H1 (cell line): Measurements from ENCODE around the gene RERE. TPM values are rescaled to one million over a fixed set of nuclear protein-coding genes. Genes with fewer than 3 reads are reported as not detected.

Source experiments
- FOSL1 ChIP-seq: IDR thresholded peaks from 2 replicates; pipeline ENCODE4 v1.6.1; 2011; ENCODE audit warnings: mild to moderate bottlenecking, low read depth, low read length, moderate library complexity; ENCODE audit not compliant: insufficient read depth
- JUN ChIP-seq: IDR thresholded peaks from 2 replicates; pipeline ENCODE4 v1.6.1; 2011; ENCODE audit warnings: low read depth, mild to moderate bottlenecking, improper control_type of control experiment, low read length
- POU5F1 ChIP-seq: IDR thresholded peaks from 2 replicates; pipeline ENCODE4 v1.6.1; 2011; ENCODE audit warnings: low read depth, mild to moderate bottlenecking, low read length, moderate library complexity
- SAP30 ChIP-seq: fragments of 300-600 bp; sonication (generic); IDR thresholded peaks from 2 replicates; pipeline ENCODE4 v1.7.1; 2012; ENCODE audit warnings: low read length, moderate library complexity, mild to moderate bottlenecking, inconsistent platforms; ENCODE audit not compliant: insufficient read depth, insufficient replicate concordance
- SIN3A ChIP-seq, 2 experiments: IDR thresholded peaks in 1 of 2; conservative IDR thresholded peaks in 1 of 2; 2 replicates each; pipeline ENCODE4 v1.6.1; 2011 to 2012; ENCODE audit warnings: low read length in 2 of 2, improper control_type of control experiment in 1 of 2, low read depth in 1 of 2, mild to moderate bottlenecking in 1 of 2
- SIX5 ChIP-seq: IDR thresholded peaks from 2 replicates; pipeline ENCODE4 v1.6.1; 2011; ENCODE audit warnings: mild to moderate bottlenecking, low read depth, low read length
- SP2 ChIP-seq: IDR thresholded peaks from 2 replicates; pipeline ENCODE4 v1.6.1; 2012; ENCODE audit warnings: mild to moderate bottlenecking, low read length, inconsistent platforms
- SP4 ChIP-seq: IDR thresholded peaks from 2 replicates; pipeline ENCODE4 v1.6.1; 2012; ENCODE audit warnings: low read length, inconsistent platforms
- ZNF274 ChIP-seq: IDR thresholded peaks from 2 replicates; pipeline ENCODE4 v1.7.0; 2012; ENCODE audit warnings: low read length, borderline replicate concordance; ENCODE audit errors: extremely low read depth
- polyA plus RNA-seq, 7 experiments: library from polyadenylated mRNA; depleted of rRNA in 3 of 7; stranded (reverse) in 5 of 7; unstranded in 2 of 7; fragments of >200 nt in 5 of 7; fragments of 200-250 nt in 2 of 7; gene quantifications; 1 replicate in 5 of 7; 2 replicates in 1 of 7; 4 replicates in 1 of 7; pipeline versions ENCODE4 v1.2.1 to v1.2.3, GENCODE V29; 2011 to 2013; ENCODE audit warnings: missing spikeins in 2 of 7, mixed read lengths in 2 of 7
- total RNA-seq: library from RNA; stranded (reverse); fragmentation: NEBNext Ultra II Directional; extraction: Animal tissue kit (Norgen Biotek cat#: 25700); gene quantifications from 2 replicates; pipeline ENCODE4 v1.2.1, GENCODE V29; 2021
- TF ChIP-seq, protein P1 (sequence below): IDR thresholded peaks from 2 replicates; pipeline ENCODE4 v1.6.1; 2011; ENCODE audit warnings: low read length, improper control_type of control experiment
- TF ChIP-seq, protein P2 (sequence below), 3 experiments: IDR thresholded peaks; 1 replicate in 2 of 3; 2 replicates in 1 of 3; pipeline versions ENCODE4 v1.5.1 to v1.6.1; 2011; ENCODE audit warnings: low read length in 3 of 3, mild to moderate bottlenecking in 3 of 3, inconsistent platforms in 2 of 3, low read depth in 1 of 3, moderate library complexity in 1 of 3; ENCODE audit not compliant: insufficient read depth in 1 of 3; ENCODE audit errors: control extremely low read depth in 1 of 3
- TF ChIP-seq, protein P3 (sequence below): IDR thresholded peaks from 2 replicates; pipeline ENCODE4 v1.6.1; 2012; ENCODE audit warnings: inconsistent platforms

Gene RERE
- total and polyA plus RNA-seq, 2 of the 8 experiments (the other 6 are each of a cell fraction or from before 2014, with no cell fraction given), result 15.3 to 142 TPM

GRCh38 chr1:8858888-8859706 lies 41.7 kb upstream of the RERE start (continued):
- TF ChIP-seq SAP30 (no peak), JUN (no peak), SP4 (no peak), FOSL1 (no peak), SP2 (no peak), POU5F1 (no peak), ZNF274 (no peak), SIN3A (conservative IDR thresholded peaks at IDR 0.05 in 1 of 2, IDR thresholded peaks at IDR 0.05 in 1 of 2; ENCODE audit: low read depth in 1 of 2, low read length in 2 of 2) (no peak), SIX5 (no peak)
- TF ChIP-seq, protein P1, sequence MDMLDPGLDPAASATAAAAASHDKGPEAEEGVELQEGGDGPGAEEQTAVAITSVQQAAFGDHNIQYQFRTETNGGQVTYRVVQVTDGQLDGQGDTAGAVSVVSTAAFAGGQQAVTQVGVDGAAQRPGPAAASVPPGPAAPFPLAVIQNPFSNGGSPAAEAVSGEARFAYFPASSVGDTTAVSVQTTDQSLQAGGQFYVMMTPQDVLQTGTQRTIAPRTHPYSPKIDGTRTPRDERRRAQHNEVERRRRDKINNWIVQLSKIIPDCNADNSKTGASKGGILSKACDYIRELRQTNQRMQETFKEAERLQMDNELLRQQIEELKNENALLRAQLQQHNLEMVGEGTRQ, result no peak
- TF ChIP-seq, protein P2, sequence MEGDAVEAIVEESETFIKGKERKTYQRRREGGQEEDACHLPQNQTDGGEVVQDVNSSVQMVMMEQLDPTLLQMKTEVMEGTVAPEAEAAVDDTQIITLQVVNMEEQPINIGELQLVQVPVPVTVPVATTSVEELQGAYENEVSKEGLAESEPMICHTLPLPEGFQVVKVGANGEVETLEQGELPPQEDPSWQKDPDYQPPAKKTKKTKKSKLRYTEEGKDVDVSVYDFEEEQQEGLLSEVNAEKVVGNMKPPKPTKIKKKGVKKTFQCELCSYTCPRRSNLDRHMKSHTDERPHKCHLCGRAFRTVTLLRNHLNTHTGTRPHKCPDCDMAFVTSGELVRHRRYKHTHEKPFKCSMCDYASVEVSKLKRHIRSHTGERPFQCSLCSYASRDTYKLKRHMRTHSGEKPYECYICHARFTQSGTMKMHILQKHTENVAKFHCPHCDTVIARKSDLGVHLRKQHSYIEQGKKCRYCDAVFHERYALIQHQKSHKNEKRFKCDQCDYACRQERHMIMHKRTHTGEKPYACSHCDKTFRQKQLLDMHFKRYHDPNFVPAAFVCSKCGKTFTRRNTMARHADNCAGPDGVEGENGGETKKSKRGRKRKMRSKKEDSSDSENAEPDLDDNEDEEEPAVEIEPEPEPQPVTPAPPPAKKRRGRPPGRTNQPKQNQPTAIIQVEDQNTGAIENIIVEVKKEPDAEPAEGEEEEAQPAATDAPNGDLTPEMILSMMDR (IDR thresholded peaks at IDR 0.05; ENCODE audit: control extremely low read depth in 1 of 3, insufficient read depth in 1 of 3, low read depth in 1 of 3, low read length in 3 of 3), result peak in 2 of 3 experiments; percentile 61 to 72; a peak in 3 of 4 replicates
- TF ChIP-seq, protein P3, sequence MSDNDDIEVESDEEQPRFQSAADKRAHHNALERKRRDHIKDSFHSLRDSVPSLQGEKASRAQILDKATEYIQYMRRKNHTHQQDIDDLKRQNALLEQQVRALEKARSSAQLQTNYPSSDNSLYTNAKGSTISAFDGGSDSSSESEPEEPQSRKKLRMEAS, result no peak
